Measurements from ENCODE around the gene CARD9.
A peak's percentile ranks its signal among the peaks of the same experiment; 100 is the strongest.

Gene CARD9

DNA sequence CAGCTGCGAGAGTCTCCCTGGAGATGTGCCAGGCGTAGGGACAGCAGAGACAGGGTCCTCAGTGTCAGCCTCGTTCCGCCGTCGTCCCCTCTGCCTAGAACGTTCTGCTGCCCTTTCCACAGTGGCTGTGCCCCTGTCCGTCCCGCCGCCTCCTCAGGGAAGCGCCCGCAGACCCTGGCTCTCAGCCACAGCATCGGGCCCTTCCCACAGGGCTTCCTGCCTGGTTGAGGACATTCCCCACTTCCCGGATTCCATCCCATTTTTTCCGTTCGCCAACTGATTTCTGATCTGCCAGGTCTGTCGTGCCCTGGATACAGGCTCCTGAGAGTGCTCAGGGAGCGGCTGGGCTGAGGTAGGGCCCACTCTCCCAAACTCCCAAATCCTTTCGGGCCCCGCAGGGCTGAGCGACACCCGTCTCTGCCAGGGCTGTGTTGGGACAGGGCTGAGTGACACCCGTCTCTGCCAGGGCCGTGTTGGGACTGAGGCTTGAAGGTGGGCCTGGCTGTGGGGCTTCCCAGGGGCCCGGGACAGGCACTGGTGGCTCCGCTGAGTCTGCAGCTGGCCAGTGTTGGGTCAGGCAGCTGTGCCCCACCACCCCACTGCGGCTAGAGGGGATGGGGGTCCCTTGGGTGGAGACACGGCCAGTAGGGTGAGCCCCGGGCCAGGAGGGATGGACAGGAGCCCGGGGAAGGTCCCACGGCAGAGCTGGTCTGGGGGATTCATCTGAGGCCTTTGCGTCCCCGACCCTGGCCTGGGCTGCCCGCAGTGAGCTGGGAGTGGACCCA lies 25.8 kb downstream of the CARD9 start:
- DNase-seq (ENCODE audit: low read depth) = no peak

DNA sequence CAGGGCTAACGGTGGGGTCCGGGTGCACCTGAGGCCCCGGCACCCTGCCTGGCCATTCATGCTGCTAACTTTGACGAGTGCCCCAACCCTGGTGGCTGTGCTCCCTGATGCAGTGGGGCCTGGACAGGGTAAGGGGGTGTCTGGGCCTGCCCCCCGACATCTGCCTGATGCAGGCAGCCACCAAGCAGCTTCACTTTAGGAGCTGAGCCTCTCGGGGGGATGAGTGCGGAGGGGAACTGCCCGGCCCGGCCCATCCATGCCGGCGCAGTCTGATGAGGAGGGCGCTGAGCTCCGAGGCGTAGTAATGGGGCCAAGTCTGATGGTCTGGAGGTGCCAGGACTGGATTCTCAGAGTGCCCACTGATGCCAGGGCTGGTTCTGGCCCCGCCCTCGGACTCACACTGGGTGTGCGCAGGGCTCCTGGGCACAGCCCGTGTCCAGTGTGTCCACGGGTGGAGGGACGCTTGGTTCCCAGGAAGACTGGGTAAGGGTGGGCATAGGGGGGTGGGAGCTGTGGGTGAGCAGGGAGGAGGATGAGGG lies 26.5 kb downstream of the CARD9 start:
- no peak for DNase-seq (ENCODE audit: low read depth)

DNA sequence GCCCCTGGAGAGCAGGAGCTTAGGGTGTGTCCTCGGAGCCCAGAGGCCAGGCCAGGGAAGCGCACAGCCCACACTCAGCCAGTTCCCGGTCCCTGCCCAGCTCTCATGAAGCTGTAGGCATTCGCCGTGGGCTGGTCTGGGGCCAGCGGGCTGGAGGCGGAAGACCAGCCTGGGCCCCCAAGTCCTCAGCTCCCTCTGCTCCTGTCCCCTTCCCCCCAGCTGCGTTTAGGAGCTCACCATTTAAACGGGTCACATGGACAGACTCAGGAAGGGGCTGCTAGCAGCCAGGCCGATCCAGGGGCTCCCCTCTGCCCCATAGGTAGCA lies 27.4 kb downstream of the CARD9 start:
- DNase-seq (ENCODE audit: low read depth) = no peak

DNA sequence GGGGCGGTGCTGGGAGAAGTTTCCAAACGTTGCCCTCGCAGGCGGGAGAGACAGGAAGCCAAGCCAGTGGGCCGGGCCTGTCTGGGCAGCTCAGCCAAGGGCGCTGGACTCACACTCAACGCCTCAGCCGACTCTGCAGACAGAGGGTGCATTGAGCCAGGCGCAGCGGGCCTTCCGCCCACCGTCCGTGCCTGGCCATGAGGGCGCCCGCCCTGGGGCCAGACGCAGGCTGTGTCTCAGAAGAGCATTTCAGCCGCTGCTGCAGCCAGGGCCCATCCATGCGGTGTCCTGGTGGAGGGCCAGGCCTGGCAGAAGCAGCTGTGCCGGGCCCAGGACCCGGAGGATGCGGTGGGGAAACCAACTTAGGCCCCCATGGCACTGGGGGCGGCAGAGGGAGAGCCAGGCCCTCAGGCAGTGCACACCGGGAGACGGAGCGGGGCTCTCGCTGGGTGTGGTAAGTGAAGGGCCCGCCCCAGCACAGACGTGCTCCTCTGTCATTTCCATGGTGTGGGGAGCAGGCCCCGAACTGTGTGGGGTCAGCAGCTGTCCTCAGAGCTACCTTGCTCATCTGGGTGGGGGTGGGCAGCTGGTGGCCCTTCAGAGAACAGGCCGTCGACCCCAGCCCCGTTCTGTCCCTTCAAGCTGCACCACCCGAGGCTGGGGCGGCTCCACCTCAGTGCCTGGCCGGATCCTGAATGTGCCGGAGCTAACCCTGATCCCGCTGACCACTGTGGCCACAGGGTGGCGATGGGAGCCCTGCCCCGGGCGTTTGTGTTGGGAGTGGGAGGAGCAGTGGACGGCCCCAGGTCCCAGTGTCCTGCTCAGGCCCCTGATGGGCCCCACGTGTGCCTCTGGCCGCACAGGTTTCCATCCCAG lies 27.9 kb downstream of the CARD9 start:
- DNase-seq (ENCODE audit: low read depth) = no peak

GRCh38 chr9:136344544-136345280 lies 28.8 kb downstream of the CARD9 start:
- DNase-seq (ENCODE audit: low read depth) = no peak

DNA sequence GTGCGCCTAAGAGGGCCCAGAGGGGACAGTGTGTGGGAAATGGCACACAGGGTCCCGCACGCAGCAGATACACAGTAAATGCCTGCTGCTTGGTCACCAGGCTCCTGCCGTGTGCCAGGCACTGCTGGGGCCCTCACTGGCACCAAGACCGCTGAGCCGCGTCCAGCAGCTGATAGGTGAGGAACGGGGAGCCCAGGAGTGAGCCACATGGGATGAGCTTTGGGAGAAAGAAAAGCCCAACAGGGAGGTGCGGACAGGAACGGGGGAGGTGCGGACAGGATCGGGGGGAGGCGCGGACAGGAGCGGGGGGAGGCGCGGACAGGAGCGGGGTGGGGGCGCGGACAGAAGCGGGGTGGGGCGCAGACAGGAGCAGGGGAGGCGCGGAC lies 29.6 kb downstream of the CARD9 start:
- no peak for DNase-seq (ENCODE audit: low read depth)

GRCh38 chr9:136343121-136343883 lies 30.2 kb downstream of the CARD9 start:
- DNase-seq (ENCODE audit: low read depth) = no peak

DNA sequence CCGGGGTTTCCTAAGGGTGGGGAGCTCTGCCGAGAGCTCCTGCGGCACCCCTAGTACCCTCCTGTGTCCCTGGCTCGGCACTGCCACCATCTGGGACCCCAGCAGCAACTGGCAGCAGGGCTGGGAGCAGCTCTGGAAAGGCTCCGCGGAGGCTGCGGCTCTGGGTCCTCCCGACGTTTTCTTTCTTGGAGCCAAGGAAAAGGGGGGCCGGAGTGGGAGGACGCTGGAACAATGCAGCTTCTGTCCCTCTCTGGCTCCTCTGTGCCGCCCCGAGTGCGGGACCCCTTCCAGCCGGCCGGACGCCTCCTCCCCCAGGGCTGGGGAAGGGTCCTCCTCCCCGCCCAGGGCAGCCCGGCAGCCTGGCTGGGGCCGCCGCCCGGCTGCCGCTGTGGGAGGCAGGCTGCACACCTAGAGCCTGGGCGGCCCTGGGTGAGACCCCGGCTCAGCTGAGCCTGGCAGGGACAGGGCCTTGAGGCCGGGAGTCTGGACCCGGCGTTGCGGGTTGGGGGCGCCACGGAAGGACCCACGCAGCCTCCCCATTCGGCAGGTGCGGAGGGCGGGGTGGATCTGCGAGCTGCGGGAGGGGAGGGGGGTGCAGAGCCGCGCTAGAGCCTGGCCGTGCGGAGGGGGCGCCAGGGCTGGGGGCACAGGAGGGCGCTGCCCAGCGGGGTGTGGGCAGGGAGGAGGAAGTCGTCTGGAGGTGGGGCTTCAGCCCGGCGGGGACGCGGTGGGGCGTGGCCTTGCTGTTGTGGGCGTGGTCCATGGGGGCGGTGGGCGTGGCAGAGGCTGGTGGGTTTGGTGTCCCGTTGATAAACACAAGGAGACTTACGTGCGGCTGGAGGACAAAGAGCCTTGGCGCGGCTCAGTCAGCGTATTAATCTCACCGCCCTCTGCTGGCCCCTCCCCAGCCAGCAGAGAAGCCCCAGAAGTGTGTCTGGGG lies 31.0 kb downstream of the CARD9 start:
- peak; percentile 33 for DNase-seq (ENCODE audit: low read depth)

GRCh38 chr9:136341769-136342168 lies 31.7 kb downstream of the CARD9 start:
- DNase-seq (ENCODE audit: low read depth) = no peak

DNA sequence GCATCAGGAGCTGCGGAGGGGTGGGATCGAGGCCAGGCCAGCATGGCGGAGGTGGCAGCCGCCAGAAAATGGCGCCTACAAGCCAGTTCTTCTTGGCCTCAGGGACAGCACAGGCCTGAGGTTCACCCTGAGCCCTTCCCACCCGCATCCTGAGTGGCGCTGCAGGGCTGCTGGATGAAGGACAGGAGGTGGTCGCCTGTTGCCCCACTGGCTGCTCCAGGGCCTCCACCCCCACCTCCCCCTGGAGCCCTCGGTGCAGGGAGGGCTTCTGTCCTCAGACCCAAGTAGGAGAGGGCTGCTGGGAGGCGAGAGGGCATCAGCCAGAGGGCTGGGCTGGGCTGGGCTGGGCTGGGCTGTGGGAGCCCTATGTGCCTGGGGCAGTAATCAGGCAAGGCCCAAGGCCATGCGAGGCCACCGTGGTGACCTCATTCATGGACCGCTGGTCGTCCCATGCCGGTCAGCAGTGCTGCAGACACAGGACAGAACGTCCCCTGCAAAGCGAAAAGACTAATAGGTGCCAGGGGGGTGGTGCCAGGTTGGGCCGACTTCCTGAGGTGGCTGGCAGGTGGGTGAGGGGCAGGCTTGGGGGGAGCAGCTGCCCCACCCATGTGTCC lies 32.3 kb downstream of the CARD9 start:
- no peak for DNase-seq (ENCODE audit: low read depth)

DNA sequence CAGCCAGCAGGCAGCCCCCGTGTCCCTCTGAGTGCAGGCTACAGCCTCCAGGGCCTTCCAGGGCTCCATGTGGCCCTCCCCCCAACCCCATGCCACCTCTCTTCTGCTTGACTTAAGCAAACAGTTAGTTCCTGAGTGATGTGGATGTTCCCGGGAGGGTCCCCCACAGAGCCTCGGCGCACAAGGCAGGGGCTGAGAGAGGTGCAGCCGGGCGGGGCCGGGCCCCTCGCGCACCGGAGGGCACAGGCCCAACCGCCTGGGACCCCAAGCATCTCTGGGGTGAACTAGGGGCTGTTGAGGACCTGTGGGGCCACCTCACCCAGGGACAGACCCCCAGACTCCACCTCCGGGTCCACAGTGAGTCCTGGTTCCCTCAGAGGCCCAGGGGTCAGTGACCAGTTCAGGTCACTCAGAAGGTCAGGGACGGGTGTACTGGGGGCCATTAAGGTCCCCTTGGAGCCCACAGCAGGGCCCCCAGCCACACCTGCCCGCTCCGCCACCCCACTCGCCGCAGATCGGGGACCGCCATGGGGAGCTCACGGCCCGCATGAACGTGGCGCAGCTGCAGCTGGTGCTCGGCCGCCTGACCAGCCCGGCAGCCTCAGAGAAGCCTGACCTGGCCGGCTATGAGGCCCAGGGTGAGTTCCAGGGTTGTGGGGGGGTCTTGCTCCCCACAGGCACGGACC lies 33.0 kb downstream of the CARD9 start:
- DNase-seq (ENCODE audit: low read depth) = no peak

DNA sequence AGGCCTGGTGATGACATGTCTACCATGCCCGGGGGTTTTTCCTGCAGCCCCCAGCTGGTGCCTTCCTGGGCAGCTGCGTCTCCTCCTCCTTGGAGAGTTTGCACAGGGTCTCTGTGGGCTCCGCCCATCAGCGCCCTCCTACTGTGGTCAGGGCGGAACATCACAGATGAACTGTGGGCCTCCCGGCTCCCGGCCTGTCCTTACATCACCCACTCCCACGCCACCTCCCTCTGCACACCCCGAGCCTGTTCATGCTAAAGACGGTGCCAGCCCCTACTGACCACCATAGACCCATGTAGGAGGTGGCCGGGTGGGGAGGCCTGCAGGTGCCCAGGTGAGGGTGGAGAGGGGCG lies 33.5 kb downstream of the CARD9 start:
- DNase-seq (ENCODE audit: low read depth) = no peak

- no peak for DNase-seq (ENCODE audit: low read depth)
Measured at GRCh38 chr9:136339173-136339957, 34.1 kb downstream of the CARD9 start.

- no peak for DNase-seq (ENCODE audit: low read depth)
Measured at GRCh38 chr9:136338511-136338910, 35.0 kb downstream of the CARD9 start.

DNA sequence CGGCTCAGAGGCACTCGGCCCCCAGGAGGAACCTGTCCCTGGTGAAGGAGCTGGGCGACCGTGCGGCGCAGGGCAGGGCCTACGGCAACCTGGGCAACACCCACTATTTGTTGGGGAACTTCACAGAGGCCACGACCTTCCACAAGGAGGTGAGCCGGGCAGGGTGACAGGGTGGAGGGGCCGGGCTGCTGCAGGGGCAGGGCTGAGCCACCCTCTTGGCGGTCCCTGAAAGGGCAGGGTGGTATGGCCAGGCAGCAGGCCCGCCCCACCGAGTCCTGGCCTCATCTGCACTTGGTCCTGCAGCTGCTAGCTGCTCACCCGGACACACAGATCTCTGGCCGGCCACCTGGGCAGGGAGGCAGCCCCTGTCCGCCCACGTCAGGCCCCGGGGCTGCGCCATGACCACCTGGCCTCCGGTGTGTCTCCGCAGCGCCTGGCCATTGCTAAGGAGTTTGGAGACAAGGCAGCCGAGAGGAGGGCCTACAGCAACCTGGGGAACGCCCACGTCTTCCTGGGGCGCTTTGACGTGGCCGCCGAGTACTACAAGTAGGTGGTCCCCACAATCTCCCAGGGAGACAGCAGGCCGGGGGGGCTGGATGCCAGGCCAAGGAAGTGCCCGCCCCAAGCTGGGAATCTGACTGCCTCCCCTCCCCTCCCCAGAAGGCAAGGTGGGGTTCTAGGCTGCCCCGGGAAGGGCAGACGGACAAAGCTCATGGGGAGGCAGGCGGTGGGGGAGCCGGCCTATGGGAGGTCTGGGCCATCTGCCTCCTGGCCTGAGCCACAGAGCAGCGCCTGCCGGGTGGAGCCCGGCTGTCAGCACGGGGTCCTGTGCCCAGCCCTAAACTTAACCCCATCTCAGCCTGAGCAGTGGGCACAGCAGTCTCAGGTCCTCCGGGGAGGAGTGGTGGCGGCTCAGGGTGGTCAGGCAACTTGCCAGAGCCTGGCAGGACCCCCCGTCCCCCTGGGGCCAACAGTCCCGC lies 35.8 kb downstream of the CARD9 start:
- no peak for DNase-seq (ENCODE audit: low read depth)

GRCh38 chr9:136336881-136337280 lies 36.6 kb downstream of the CARD9 start:
- DNase-seq (ENCODE audit: low read depth) = no peak

- DNase-seq (ENCODE audit: low read depth) = no peak
Measured at GRCh38 chr9:136336156-136336870, 37.2 kb downstream of the CARD9 start.

Data from stimulated activated CD8-positive, alpha-beta memory T cell treated with anti-CD3 and anti-CD28 coated beads, Interleukin-12 subunit alpha, Interleukin-12 subunit beta, amount 100 ng/mL, for 4 hours (primary cell).